Body of pancreas (tissue), 4 donors: ENCODE measurements around the gene CDK14.

Experiments used
- POLR2A ChIP-seq, 3 donors: fragments of 450-650 bp; IDR thresholded peaks; one replicate each; pipeline ENCODE4 v1.6.1; 2016; ENCODE audit warnings: antibody characterized with exemption in 3 of 3, mild to moderate bottlenecking in 2 of 3
- TF ChIP-seq, protein P1 (sequence below), 7 experiments: fragments of 450-650 bp in 4 of 7; fragments of 200-600 bp in 3 of 7; sonication (generic) in 3 of 7; IDR thresholded peaks; one replicate each; pipeline ENCODE4 v1.5.1; 2016 to 2019; ENCODE audit warnings: antibody characterized with exemption in 7 of 7

- TF ChIP-seq, protein P1, sequence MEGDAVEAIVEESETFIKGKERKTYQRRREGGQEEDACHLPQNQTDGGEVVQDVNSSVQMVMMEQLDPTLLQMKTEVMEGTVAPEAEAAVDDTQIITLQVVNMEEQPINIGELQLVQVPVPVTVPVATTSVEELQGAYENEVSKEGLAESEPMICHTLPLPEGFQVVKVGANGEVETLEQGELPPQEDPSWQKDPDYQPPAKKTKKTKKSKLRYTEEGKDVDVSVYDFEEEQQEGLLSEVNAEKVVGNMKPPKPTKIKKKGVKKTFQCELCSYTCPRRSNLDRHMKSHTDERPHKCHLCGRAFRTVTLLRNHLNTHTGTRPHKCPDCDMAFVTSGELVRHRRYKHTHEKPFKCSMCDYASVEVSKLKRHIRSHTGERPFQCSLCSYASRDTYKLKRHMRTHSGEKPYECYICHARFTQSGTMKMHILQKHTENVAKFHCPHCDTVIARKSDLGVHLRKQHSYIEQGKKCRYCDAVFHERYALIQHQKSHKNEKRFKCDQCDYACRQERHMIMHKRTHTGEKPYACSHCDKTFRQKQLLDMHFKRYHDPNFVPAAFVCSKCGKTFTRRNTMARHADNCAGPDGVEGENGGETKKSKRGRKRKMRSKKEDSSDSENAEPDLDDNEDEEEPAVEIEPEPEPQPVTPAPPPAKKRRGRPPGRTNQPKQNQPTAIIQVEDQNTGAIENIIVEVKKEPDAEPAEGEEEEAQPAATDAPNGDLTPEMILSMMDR (IDR thresholded peaks at IDR 0.05), result no peak
- no peak for TF ChIP-seq POLR2A (IDR thresholded peaks at IDR 0.05)
These were observed 118.9 kb downstream of the CDK14 start for GRCh38 chr7:90715067-90715466.
